ENCODE data around the gene OVCH2. TPM values are rescaled to one million over a fixed set of nuclear protein-coding genes. Genes with fewer than 3 reads are reported as not detected.

Gene OVCH2
- total and polyA plus RNA-seq, 10 of the 15 experiments (the other 5 are each of a cell fraction or from before 2014, with no cell fraction given): not detected

DNA sequence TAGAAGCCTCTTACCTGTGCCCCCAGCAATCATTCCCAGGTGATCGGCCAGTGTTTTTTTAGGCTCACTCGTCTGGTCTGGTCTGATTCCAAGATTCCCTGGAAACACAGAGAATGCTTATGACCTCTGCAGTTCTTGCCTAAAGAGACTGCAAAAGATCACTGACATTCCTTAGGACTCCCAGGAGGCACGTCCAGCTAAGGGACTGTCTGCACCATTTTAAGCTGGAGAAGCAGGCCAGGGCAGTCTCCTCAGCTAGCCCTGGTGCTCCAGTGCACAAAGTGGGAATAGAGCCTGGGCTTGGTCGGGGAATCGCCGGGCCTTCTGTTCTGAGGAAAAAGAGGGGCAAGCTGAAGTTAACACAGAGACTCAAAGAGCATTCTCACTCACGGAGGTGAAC lies 37.8 kb downstream of the OVCH2 start:
- ChIA-PET SMC1A (ENCODE audit: uncharacterized antibody, unreplicated experiment) (interaction anchor here (1.6 kb wide), 1 partner anchor 287 kb away, joined by 4 read pairs; no protein-coding TSS in a partner anchor), CTCF (interaction anchor here (1.4 kb wide), 1 partner anchor 97 kb away, joined by 5 read pairs; no protein-coding TSS in a partner anchor), POLR2A (no interaction called here), RAD21 (ENCODE audit: unreplicated experiment) (no interaction called here)
- in situ Hi-C loops (cut with MboI): no loop called here
- DNase-seq (ENCODE audit: low read depth, low spot score) (no peak), ATAC-seq (no peak), FAIRE-seq (no peak)
- no TSS peak for BruUV-seq (replicated peaks)
- peaks cover 2% of the 10 kb centered on the region for H3K79me2 ChIP-seq (ENCODE audit: control insufficient read depth, insufficient read depth, low read length)
- TF ChIP-seq, protein P1, sequence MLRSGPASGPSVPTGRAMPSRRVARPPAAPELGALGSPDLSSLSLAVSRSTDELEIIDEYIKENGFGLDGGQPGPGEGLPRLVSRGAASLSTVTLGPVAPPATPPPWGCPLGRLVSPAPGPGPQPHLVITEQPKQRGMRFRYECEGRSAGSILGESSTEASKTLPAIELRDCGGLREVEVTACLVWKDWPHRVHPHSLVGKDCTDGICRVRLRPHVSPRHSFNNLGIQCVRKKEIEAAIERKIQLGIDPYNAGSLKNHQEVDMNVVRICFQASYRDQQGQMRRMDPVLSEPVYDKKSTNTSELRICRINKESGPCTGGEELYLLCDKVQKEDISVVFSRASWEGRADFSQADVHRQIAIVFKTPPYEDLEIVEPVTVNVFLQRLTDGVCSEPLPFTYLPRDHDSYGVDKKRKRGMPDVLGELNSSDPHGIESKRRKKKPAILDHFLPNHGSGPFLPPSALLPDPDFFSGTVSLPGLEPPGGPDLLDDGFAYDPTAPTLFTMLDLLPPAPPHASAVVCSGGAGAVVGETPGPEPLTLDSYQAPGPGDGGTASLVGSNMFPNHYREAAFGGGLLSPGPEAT (IDR thresholded peaks at IDR 0.05; ENCODE audit: low read depth): no peak
- TF ChIP-seq SUPT20H (IDR thresholded peaks at IDR 0.05; ENCODE audit: borderline replicate concordance, control insufficient read depth, low read depth, low read length): no peak
- no peak for TF ChIP-seq DPF2 (IDR thresholded peaks at IDR 0.05)
- no peak for TF ChIP-seq RAD21 (IDR thresholded peaks at IDR 0.05; ENCODE audit: insufficient read depth, low read depth, low read length)
- TF ChIP-seq SMAD1 (IDR thresholded peaks at IDR 0.05; ENCODE audit: low read depth, partially characterized antibody): no peak
- TF ChIP-seq MTA2 (IDR thresholded peaks at IDR 0.05; ENCODE audit: low read depth): no peak
- TF ChIP-seq CHD4 (IDR thresholded peaks at IDR 0.05): no peak
- no peak for TF ChIP-seq RB1 (IDR thresholded peaks at IDR 0.05; ENCODE audit: borderline replicate concordance)
- TF ChIP-seq, protein P2, sequence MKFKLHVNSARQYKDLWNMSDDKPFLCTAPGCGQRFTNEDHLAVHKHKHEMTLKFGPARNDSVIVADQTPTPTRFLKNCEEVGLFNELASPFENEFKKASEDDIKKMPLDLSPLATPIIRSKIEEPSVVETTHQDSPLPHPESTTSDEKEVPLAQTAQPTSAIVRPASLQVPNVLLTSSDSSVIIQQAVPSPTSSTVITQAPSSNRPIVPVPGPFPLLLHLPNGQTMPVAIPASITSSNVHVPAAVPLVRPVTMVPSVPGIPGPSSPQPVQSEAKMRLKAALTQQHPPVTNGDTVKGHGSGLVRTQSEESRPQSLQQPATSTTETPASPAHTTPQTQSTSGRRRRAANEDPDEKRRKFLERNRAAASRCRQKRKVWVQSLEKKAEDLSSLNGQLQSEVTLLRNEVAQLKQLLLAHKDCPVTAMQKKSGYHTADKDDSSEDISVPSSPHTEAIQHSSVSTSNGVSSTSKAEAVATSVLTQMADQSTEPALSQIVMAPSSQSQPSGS (IDR thresholded peaks at IDR 0.05; ENCODE audit: low read length): no peak
- no peak for TF ChIP-seq NR2F1 (conservative IDR thresholded peaks at IDR 0.05)
- no peak for TF ChIP-seq IKZF1 (conservative IDR thresholded peaks at IDR 0.05)
- H3K9ac ChIP-seq (ENCODE audit: control insufficient read depth, insufficient read depth, low read length): no peak overlapping the region
- intact Hi-C loops (cut with micrococcal nuclease; ENCODE audit: unreplicated experiment): loop anchor here (5.0 kb wide), 1 partner anchor 91 kb away; no protein-coding TSS in a partner anchor
- no peak overlapping the region for H3K27ac ChIP-seq (ENCODE audit: control insufficient read depth, insufficient read depth)
- H2AFZ ChIP-seq (ENCODE audit: control insufficient read depth, low read depth, low read length): no peak overlapping the region
- H3K4me3 ChIP-seq: no peak overlapping the region
- H3K4me1 ChIP-seq (ENCODE audit: control insufficient read depth, insufficient read depth, low read length): peaks cover 36% of the 10 kb centered on the region
- peaks cover 1 to 13% of the 10 kb centered on the region in 2 experiments; a peak in 3 of 4 replicates for H3K36me3 ChIP-seq (ENCODE audit: control insufficient read depth in 2 of 2, insufficient read depth in 2 of 2, low read length in 1 of 2)
- no peak overlapping the region for H3K4me2 ChIP-seq (ENCODE audit: control insufficient read depth, insufficient read depth)
- no peaks in the 10 kb centered on the region for H3K27me3 ChIP-seq (replicated peaks in 1 of 2; ENCODE audit: control insufficient read depth in 2 of 2, insufficient read depth in 2 of 2, low read length in 1 of 2)
- H4K20me1 ChIP-seq (ENCODE audit: control insufficient read depth, insufficient read depth): no peaks in the 10 kb centered on the region
- 91% methylated on average over 7 of the region's 7 CpGs for WGBS (ENCODE audit: insufficient coverage, insufficient replicate concordance, low lambda C conversion rate, missing lambda C conversion rate)
- H3K9me3 ChIP-seq (replicated peaks; ENCODE audit: control insufficient read depth, insufficient read depth, low read length): no peaks in the 10 kb centered on the region
